K562 (cell line): ENCODE results near the gene HECW1. TPM values are rescaled to one million over a fixed set of nuclear protein-coding genes. Genes with fewer than 3 reads are reported as not detected.

Experiments
- ATAC-seq: fragments of 200-7000 bp; cut with Tn5 transposase; 3 replicates; pipeline ENCODE4 v1.9.1; 2020; ENCODE audit warnings: moderate library complexity
- BruUV-seq: library from RNA; stranded (reverse); fragments of 400-500 nt; replicated peaks from 2 replicates; lab custom pipeline; 2021; lab: Mats Ljungman, UMichigan
- CTCF ChIA-PET: fragments of 300-600 bp; formaldehyde crosslinking; extraction: SDS; loops from one replicate; lab custom pipeline; 2021; ENCODE audit warnings: low intra/inter-chr PET ratio; lab: Yijun Ruan, JAX
- POLR2A ChIA-PET: fragments of 300-600, 350-650 bp; sonication (Branson Sonifier 250); formaldehyde crosslinking; extraction: SDS; loops from one replicate; lab custom pipeline; 2021; ENCODE audit warnings: antibody characterized with exemption, inconsistent platforms; lab: Yijun Ruan, JAX
- DNase-seq, 4 experiments: peaks; one replicate each; pipeline versions ENCODE4 v3.0.0 to v3.0.0-alpha.2; 2011 to 2018; ENCODE audit warnings: low spot score in 3 of 4, mixed read lengths in 3 of 4; ENCODE audit errors: extremely low read depth in 1 of 4
- FAIRE-seq: peaks from 2 replicates; lab custom pipeline; 2011; peaks lifted over from hg19 to GRCh38; lab: Jason Lieb, UNC
- H2AFZ ChIP-seq: 2 replicates; pipeline ENCODE4 v1.6.0; 2011; ENCODE audit warnings: low read depth, low read length, control low read depth, inconsistent platforms
- H3K27ac ChIP-seq: fragments of 200-600 bp; 3 replicates; pipeline ENCODE4 v1.8.0; 2011; ENCODE audit warnings: low read depth, mild to moderate bottlenecking, control low read depth, inconsistent platforms, low read length, moderate library complexity, mixed read lengths; ENCODE audit errors: extremely low read depth
- H3K27me3 ChIP-seq, 2 experiments: fragments of 300-600 bp in 1 of 2; 2 replicates in 1 of 2; 3 replicates in 1 of 2; pipeline versions ENCODE4 v1.6.0 to v1.8.0; 2011; ENCODE audit warnings: inconsistent platforms in 2 of 2, low read length in 2 of 2, mild to moderate bottlenecking in 1 of 2, mixed read lengths in 1 of 2, moderate library complexity in 1 of 2; ENCODE audit not compliant: control insufficient read depth in 2 of 2, insufficient read depth in 2 of 2
- H3K36me3 ChIP-seq: fragments of 300-600 bp; 3 replicates; pipeline ENCODE4 v1.8.0; 2011; ENCODE audit warnings: mild to moderate bottlenecking, low read length, inconsistent platforms; ENCODE audit not compliant: control insufficient read depth, insufficient read depth
- H3K4me1 ChIP-seq, 2 experiments: fragments of 200-600 bp in 1 of 2; replicated peaks in 1 of 2; 2 replicates in 1 of 2; 3 replicates in 1 of 2; pipeline versions ENCODE4 v1.5.1 to v1.8.0; 2011; ENCODE audit warnings: inconsistent platforms in 2 of 2, low read length in 2 of 2, mild to moderate bottlenecking in 1 of 2, mixed read lengths in 1 of 2, moderate library complexity in 1 of 2; ENCODE audit not compliant: control insufficient read depth in 2 of 2, insufficient read depth in 2 of 2
- H3K4me2 ChIP-seq: 2 replicates; pipeline ENCODE4 v1.6.1; 2011; ENCODE audit warnings: low read length, control low read depth, inconsistent platforms, mixed read lengths; ENCODE audit not compliant: insufficient read depth
- H3K4me3 ChIP-seq: fragments of 200-600 bp; sonication (generic), shearing (Covaris generic); 2 replicates; pipeline ENCODE4 v1.5.1; 2016; ENCODE audit warnings: control low read depth, inconsistent platforms
- H3K79me2 ChIP-seq: fragments of 200-600 bp; 3 replicates; pipeline ENCODE4 v1.8.0; 2011; ENCODE audit warnings: low read length, inconsistent platforms; ENCODE audit not compliant: control insufficient read depth, insufficient read depth
- H3K9ac ChIP-seq, 2 experiments: 2 replicates each; pipeline versions ENCODE4 v1.6.0 to v1.6.1; 2011; ENCODE audit warnings: low read depth in 2 of 2, low read length in 2 of 2, control low read depth in 1 of 2, inconsistent platforms in 1 of 2, mild to moderate bottlenecking in 1 of 2, mixed read lengths in 1 of 2; ENCODE audit not compliant: insufficient read depth in 1 of 2
- H3K9me1 ChIP-seq: one replicate; pipeline ENCODE4 v1.6.0; 2011; ENCODE audit warnings: inconsistent platforms, mild to moderate bottlenecking, low read length, moderate library complexity; ENCODE audit not compliant: control insufficient read depth, insufficient read depth
- H3K9me3 ChIP-seq: replicated peaks from 2 replicates; pipeline ENCODE4 v1.5.1; 2011; ENCODE audit warnings: low read depth, low read length, inconsistent platforms; ENCODE audit not compliant: control insufficient read depth, insufficient read depth
- H4K20me1 ChIP-seq: replicated peaks from 2 replicates; pipeline ENCODE4 v1.6.1; 2011; ENCODE audit warnings: low read length, inconsistent platforms, mixed read lengths; ENCODE audit not compliant: control insufficient read depth, insufficient read depth
- HDAC1 ChIP-seq, 2 experiments: fragments of 450-650 bp; IDR thresholded peaks; 2 replicates each; pipeline ENCODE4 v1.6.1; 2016 to 2017; ENCODE audit warnings: inconsistent platforms in 1 of 2, mild to moderate bottlenecking in 1 of 2, moderate library complexity in 1 of 2
- SP2 ChIP-seq: IDR thresholded peaks from 2 replicates; pipeline ENCODE4 v1.6.1; 2011; ENCODE audit warnings: mild to moderate bottlenecking, low read depth, low read length, moderate library complexity; ENCODE audit not compliant: poor library complexity, severe bottlenecking; ENCODE audit errors: extremely low read depth
- ZBTB34 ChIP-seq: fragments of 250-450 bp; sonication (Bioruptor Pico); IDR thresholded peaks from 2 replicates; pipeline ENCODE4 v1.8.0; 2021; ENCODE audit warnings: mild to moderate bottlenecking, moderate library complexity
- WGBS: fragments of 100-300 bp; shearing (Covaris generic); methylation state at CpG from one replicate; pipeline ENCODE4 v1.1.6; 2016; ENCODE audit warnings: low coverage, mixed read lengths; ENCODE audit not compliant: insufficient coverage; ENCODE audit errors: missing lambda C conversion rate; 5-methylcytosine and 5-hydroxymethylcytosine counted together
- in situ Hi-C: fragments of 300-500 bp; cut with MboI; formaldehyde crosslinking; loops from 4 replicates; pipeline ENCODE4 v1.15.0; 2018; ENCODE audit warnings: inconsistent platforms, mixed read lengths
- intact Hi-C: fragments of 100-400 bp; cut with micrococcal nuclease; formaldehyde crosslinking; loops from 2 replicates; pipeline ENCODE4 v1.14.2; 2022
- polyA plus RNA-seq, 8 experiments: library from polyadenylated mRNA; depleted of rRNA in 4 of 8; stranded (reverse) in 5 of 8; unstranded in 3 of 8; fragments of >200 nt; fragmentation: Nextera tagmentation in 2 of 8; fragmentation: Illumina TruSeq in 1 of 8; extraction: Ambion mirVana in 2 of 8; extraction: Trizol in 1 of 8; gene quantifications; 2 replicates each; pipeline versions ENCODE4 v1.2.1 to v1.2.3, GENCODE V29; 2011 to 2014; ENCODE audit warnings: inconsistent platforms in 1 of 8, missing spikeins in 1 of 8
- total RNA-seq, 7 experiments: library from RNA; depleted of rRNA in 6 of 7; stranded (reverse); fragments of >200 nt in 6 of 7; fragmentation: Illumina TruSeq in 2 of 7; extraction: Trizol in 2 of 7; gene quantifications; 2 replicates each; pipeline versions ENCODE4 v1.2.1 to v1.2.3, GENCODE V29; 2011 to 2021; ENCODE audit warnings: low replicate concordance in 1 of 7
- TF ChIP-seq, protein P1 (sequence below), 2 experiments: IDR thresholded peaks; 2 replicates each; pipeline ENCODE4 v1.6.1; 2012; ENCODE audit warnings: improper control_type of control experiment in 2 of 2, low read depth in 2 of 2, low read length in 2 of 2, borderline replicate concordance in 1 of 2

HECW1 gene
- total and polyA plus RNA-seq, 9 of the 15 experiments (the other 6 are each of a cell fraction or from before 2014, with no cell fraction given), result 0.07 to 0.31 (median 0.13) TPM; not detected in 4

DNA sequence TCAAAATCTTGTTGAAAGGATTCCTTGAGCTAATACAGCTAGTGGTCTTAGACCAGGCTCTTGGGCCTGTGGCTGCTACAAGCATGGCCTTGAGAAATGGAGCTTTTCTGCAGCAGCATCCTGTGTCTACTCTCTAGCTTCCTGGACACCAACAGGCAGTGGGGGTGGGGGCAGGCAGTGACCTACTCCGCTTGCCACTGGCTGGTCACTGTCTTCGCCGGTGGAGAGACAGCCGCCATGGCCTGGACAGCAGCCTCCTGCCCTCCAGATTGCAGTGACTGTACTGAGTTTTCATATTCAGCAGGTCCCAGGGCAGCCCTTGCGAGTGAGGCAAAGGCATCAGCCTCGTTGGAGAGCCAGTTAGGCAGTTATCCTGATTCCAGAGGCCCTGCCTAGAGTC is 204.6 kb downstream of the HECW1 start:
- WGBS, result 0% methylated on average over 6 of the region's 6 CpGs
- CTCF ChIA-PET, result no interaction called here
- Histone ChIP-seq H3K27ac (no peak overlapping the region), H3K9me3 (no peaks in the 10 kb centered on the region), H3K4me1 (no peaks in the 10 kb centered on the region; a peak in 1 of 5 replicates), H3K79me2 (no peaks in the 10 kb centered on the region), H3K36me3 (no peaks in the 10 kb centered on the region), H2AFZ (no peak overlapping the region), H3K9ac (no peak overlapping the region), H3K9me1 (no peaks in the 10 kb centered on the region), H4K20me1 (no peaks in the 10 kb centered on the region), H3K27me3 (peaks cover 21 to 48% of the 10 kb centered on the region in 2 experiments; a peak in 3 of 5 replicates), H3K4me2 (no peak overlapping the region), H3K4me3 (no peak overlapping the region)
- intact Hi-C loops (no loop called here), in situ Hi-C loops (no loop called here)
- BruUV-seq, result no TSS peak
- POLR2A ChIA-PET, result no interaction called here
- no peak for ATAC-seq
- DNase-seq, result no peak
- FAIRE-seq, result no peak
- TF ChIP-seq HDAC1 (IDR thresholded peaks at IDR 0.05) (no peak), ZBTB34 (no peak), SP2 (no peak)
- TF ChIP-seq, protein P1, sequence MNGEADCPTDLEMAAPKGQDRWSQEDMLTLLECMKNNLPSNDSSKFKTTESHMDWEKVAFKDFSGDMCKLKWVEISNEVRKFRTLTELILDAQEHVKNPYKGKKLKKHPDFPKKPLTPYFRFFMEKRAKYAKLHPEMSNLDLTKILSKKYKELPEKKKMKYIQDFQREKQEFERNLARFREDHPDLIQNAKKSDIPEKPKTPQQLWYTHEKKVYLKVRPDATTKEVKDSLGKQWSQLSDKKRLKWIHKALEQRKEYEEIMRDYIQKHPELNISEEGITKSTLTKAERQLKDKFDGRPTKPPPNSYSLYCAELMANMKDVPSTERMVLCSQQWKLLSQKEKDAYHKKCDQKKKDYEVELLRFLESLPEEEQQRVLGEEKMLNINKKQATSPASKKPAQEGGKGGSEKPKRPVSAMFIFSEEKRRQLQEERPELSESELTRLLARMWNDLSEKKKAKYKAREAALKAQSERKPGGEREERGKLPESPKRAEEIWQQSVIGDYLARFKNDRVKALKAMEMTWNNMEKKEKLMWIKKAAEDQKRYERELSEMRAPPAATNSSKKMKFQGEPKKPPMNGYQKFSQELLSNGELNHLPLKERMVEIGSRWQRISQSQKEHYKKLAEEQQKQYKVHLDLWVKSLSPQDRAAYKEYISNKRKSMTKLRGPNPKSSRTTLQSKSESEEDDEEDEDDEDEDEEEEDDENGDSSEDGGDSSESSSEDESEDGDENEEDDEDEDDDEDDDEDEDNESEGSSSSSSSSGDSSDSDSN (IDR thresholded peaks at IDR 0.05; ENCODE audit: borderline replicate concordance in 1 of 2, low read depth in 2 of 2, low read length in 2 of 2), result no peak
